Hematopoietic multipotent progenitor cell treated with erythropoietin and hydrocortisone succinate and interleukin-3 and kit ligand, for 15 days (in vitro differentiated cells): ENCODE data around the gene NOP9.

ENCODE experiments used
- DNase-seq: peaks from one replicate; pipeline ENCODE4 v3.0.0-alpha.2; 2015; ENCODE audit warnings: low spot score

NOP9 gene

GRCh38 chr14:24280797-24281460 is 18.7 kb upstream of the NOP9 start:
- DNase-seq: no peak

GRCh38 chr14:24281636-24282035 is 18.0 kb upstream of the NOP9 start:
- DNase-seq: no peak

- no peak for DNase-seq
These were observed 16.9 kb upstream of the NOP9 start for GRCh38 chr14:24282736-24283135.

- no peak for DNase-seq
These were observed 15.7 kb upstream of the NOP9 start for GRCh38 chr14:24283796-24284460.

- DNase-seq: no peak
These were observed 15.1 kb upstream of the NOP9 start for GRCh38 chr14:24284501-24285035.

- no peak for DNase-seq
These were observed 14.3 kb upstream of the NOP9 start for GRCh38 chr14:24285351-24285750.

GRCh38 chr14:24286996-24287395 is 12.7 kb upstream of the NOP9 start:
- no peak for DNase-seq

GRCh38 chr14:24289649-24290280 is 9.9 kb upstream of the NOP9 start:
- no peak for DNase-seq

GRCh38 chr14:24290746-24291145 is 8.9 kb upstream of the NOP9 start:
- no peak for DNase-seq

GRCh38 chr14:24291446-24292117 is 8.1 kb upstream of the NOP9 start:
- DNase-seq: no peak

GRCh38 chr14:24292118-24292807 is 7.4 kb upstream of the NOP9 start:
- no peak for DNase-seq

GRCh38 chr14:24293525-24293924 is 6.1 kb upstream of the NOP9 start:
- no peak for DNase-seq

GRCh38 chr14:24296341-24297157 is 3.1 kb upstream of the NOP9 start:
- peak; percentile 77 for DNase-seq

- DNase-seq: peak; percentile 58
These were observed 2.3 kb upstream of the NOP9 start for GRCh38 chr14:24297190-24297964.

- DNase-seq: peak; percentile 31
These were observed 777 bp upstream of the NOP9 start for GRCh38 chr14:24298892-24299254.

GRCh38 chr14:24300326-24300980 is 803 bp downstream of the NOP9 start:
- DNase-seq: no peak

GRCh38 chr14:24304019-24304387 is 4.4 kb downstream of the NOP9 start:
- DNase-seq: no peak

- no peak for DNase-seq
These were observed 7.5 kb downstream of the NOP9 start for GRCh38 chr14:24307156-24307574.

- DNase-seq: peak; percentile 78
These were observed 8.1 kb downstream of the NOP9 start, which contains the start of gene CIDEB for GRCh38 chr14:24307575-24308341. TSS of gene CIDEB (minus strand) at chr14:24307977. CDS start at chr14:24307858, 119 bp downstream.
